GM12878 (cell line): ENCODE measurements around the gene ST6GALNAC3. TPM values are rescaled to one million over a fixed set of nuclear protein-coding genes. Genes with fewer than 3 reads are reported as not detected.

Source experiments
- ATAC-seq: fragments of 200-7000 bp; cut with Tn5 transposase; 3 replicates; pipeline ENCODE4 v1.9.1; 2020; ENCODE audit warnings: mild to moderate bottlenecking, moderate library complexity
- BruUV-seq: library from RNA; stranded (reverse); fragments of 400-500 nt; replicated peaks from 2 replicates; lab custom pipeline; 2021; lab: Mats Ljungman, UMichigan
- CTCF ChIA-PET: fragments of 300-600 bp; sonication (Branson Sonifier 250); formaldehyde crosslinking; extraction: SDS; loops from one replicate; lab custom pipeline; 2021; ENCODE audit warnings: inconsistent platforms; lab: Yijun Ruan, JAX
- POLR2A ChIA-PET: fragments of 350-600 bp; formaldehyde crosslinking; extraction: SDS; loops from one replicate; lab custom pipeline; 2021; ENCODE audit warnings: inconsistent platforms; lab: Charles Lee
- RAD21 ChIA-PET: fragments of 300-600 bp; sonication (Branson Sonifier 250); formaldehyde crosslinking; loops from one replicate; lab custom pipeline; 2023; ENCODE audit warnings: antibody characterized with exemption; ENCODE audit not compliant: unreplicated experiment; lab: Charles Lee
- SMC1A ChIA-PET: fragments of 300-600 bp; sonication (Branson Sonifier 250); formaldehyde crosslinking; loops from one replicate; lab custom pipeline; 2023; ENCODE audit not compliant: unreplicated experiment, uncharacterized antibody; lab: Charles Lee
- DNase-seq: peaks from one replicate; pipeline ENCODE4 v3.0.0-alpha.2; 2011; ENCODE audit warnings: low read depth, low spot score
- FAIRE-seq: peaks from 3 replicates; lab custom pipeline; 2011; peaks lifted over from hg19 to GRCh38; lab: Jason Lieb, UNC
- H2AFZ ChIP-seq: 2 replicates; pipeline ENCODE4 v1.6.0; 2011; ENCODE audit warnings: low read depth, low read length, control low read depth; ENCODE audit not compliant: control insufficient read depth
- H3K27ac ChIP-seq: 2 replicates; pipeline ENCODE4 v1.5.1; 2011; ENCODE audit warnings: control low read depth; ENCODE audit not compliant: control insufficient read depth, insufficient read depth
- H3K27me3 ChIP-seq, 2 experiments: replicated peaks in 1 of 2; 2 replicates each; pipeline versions ENCODE4 v1.6.0 to v1.6.1; 2011; ENCODE audit warnings: low read length in 1 of 2; ENCODE audit not compliant: control insufficient read depth in 2 of 2, insufficient read depth in 2 of 2
- H3K36me3 ChIP-seq, 2 experiments: 2 replicates each; pipeline ENCODE4 v1.5.1; 2011; ENCODE audit warnings: low read length in 1 of 2; ENCODE audit not compliant: control insufficient read depth in 2 of 2, insufficient read depth in 2 of 2
- H3K4me1 ChIP-seq: 2 replicates; pipeline ENCODE4 v1.6.1; 2011; ENCODE audit warnings: mild to moderate bottlenecking, low read length, moderate library complexity, mixed read lengths; ENCODE audit not compliant: control insufficient read depth, insufficient read depth
- H3K4me2 ChIP-seq: 2 replicates; pipeline ENCODE4 v1.6.0; 2011; ENCODE audit warnings: control low read depth; ENCODE audit not compliant: control insufficient read depth, insufficient read depth
- H3K4me3 ChIP-seq: fragments of 200-600 bp; sonication (generic); 2 replicates; pipeline ENCODE4 v1.5.1; 2016
- H3K79me2 ChIP-seq: 2 replicates; pipeline ENCODE4 v1.6.0; 2011; ENCODE audit warnings: low read length; ENCODE audit not compliant: control insufficient read depth, insufficient read depth
- H3K9ac ChIP-seq: 2 replicates; pipeline ENCODE4 v1.8.0; 2011; ENCODE audit warnings: low read length, control low read depth, mixed read lengths; ENCODE audit not compliant: control insufficient read depth, insufficient read depth
- H3K9me3 ChIP-seq: replicated peaks from 3 replicates; pipeline ENCODE4 v1.5.1; 2011; ENCODE audit warnings: mild to moderate bottlenecking, low read length; ENCODE audit not compliant: control insufficient read depth, insufficient read depth
- H4K20me1 ChIP-seq: 2 replicates; pipeline ENCODE4 v1.6.0; 2011; ENCODE audit not compliant: control insufficient read depth, insufficient read depth
- CEBPZ ChIP-seq: fragments of 150-350 bp; IDR thresholded peaks from 2 replicates; pipeline ENCODE4 v1.6.1; 2016; ENCODE audit warnings: low read depth, low read length
- CHD1 ChIP-seq: IDR thresholded peaks from 2 replicates; pipeline ENCODE4 v1.6.1; 2012; ENCODE audit warnings: low read depth, low read length, improper control_type of control experiment
- CHD4 ChIP-seq: fragments of 200-600 bp; sonication (generic); IDR thresholded peaks from 2 replicates; pipeline ENCODE4 v1.6.1; 2016; ENCODE audit warnings: mild to moderate bottlenecking
- HCFC1 ChIP-seq: fragments of 150-350 bp; IDR thresholded peaks from 2 replicates; pipeline ENCODE4 v1.6.1; 2014; ENCODE audit warnings: low read length
- HDGF ChIP-seq: fragments of 450-650 bp; IDR thresholded peaks from 2 replicates; pipeline ENCODE4 v1.6.1; 2016; ENCODE audit warnings: antibody characterized with exemption
- IKZF2 ChIP-seq, 2 experiments: fragments of 450-650 bp; IDR thresholded peaks; 2 replicates each; pipeline ENCODE4 v1.6.1; 2017; ENCODE audit warnings: mild to moderate bottlenecking in 2 of 2, moderate library complexity in 2 of 2
- NBN ChIP-seq: fragments of 450-650 bp; IDR thresholded peaks from 2 replicates; pipeline ENCODE4 v1.6.1; 2016
- NFYA ChIP-seq: IDR thresholded peaks from 2 replicates; pipeline ENCODE4 v1.6.1; 2011; ENCODE audit warnings: low read depth, mild to moderate bottlenecking, low read length, improper control_type of control experiment, borderline replicate concordance
- NFYB ChIP-seq: IDR thresholded peaks from 2 replicates; pipeline ENCODE4 v1.6.1; 2011; ENCODE audit warnings: low read depth, mild to moderate bottlenecking, low read length, improper control_type of control experiment, moderate library complexity; ENCODE audit not compliant: insufficient read depth
- PAX8 ChIP-seq: fragments of 450-650 bp; IDR thresholded peaks from 2 replicates; pipeline ENCODE4 v1.6.1; 2017; ENCODE audit warnings: mild to moderate bottlenecking, moderate library complexity
- PML ChIP-seq: IDR thresholded peaks from 2 replicates; pipeline ENCODE4 v1.6.1; 2012; ENCODE audit warnings: low read length, inconsistent platforms
- RCOR1 ChIP-seq: conservative IDR thresholded peaks from 2 replicates; pipeline ENCODE4 v1.6.1; 2012; ENCODE audit warnings: low read depth, low read length, improper control_type of control experiment
- RELB ChIP-seq: fragments of 450-650 bp; IDR thresholded peaks from 2 replicates; pipeline ENCODE4 v1.6.1; 2017; ENCODE audit warnings: low read depth, mild to moderate bottlenecking, moderate library complexity
- TARDBP ChIP-seq: IDR thresholded peaks from 2 replicates; pipeline ENCODE4 v1.6.1; 2016; ENCODE audit warnings: borderline replicate concordance
- TCF7 ChIP-seq: IDR thresholded peaks from 2 replicates; pipeline ENCODE4 v1.6.1; 2014; ENCODE audit warnings: antibody characterized with exemption, borderline replicate concordance
- WGBS: methylation state at CpG from one replicate; pipeline ENCODE4 v1.1.6; 2016; ENCODE audit warnings: low lambda C conversion rate; ENCODE audit not compliant: insufficient replicate concordance, insufficient coverage; ENCODE audit errors: missing lambda C conversion rate; 5-methylcytosine and 5-hydroxymethylcytosine counted together
- in situ Hi-C: fragments of 300-500 bp; cut with MboI; formaldehyde crosslinking; loops from 9 replicates; pipeline ENCODE4 v1.14.3; 2018; ENCODE audit warnings: mixed read lengths
- intact Hi-C: fragments of 100-400 bp; cut with micrococcal nuclease; formaldehyde crosslinking; loops from one replicate; pipeline ENCODE4 v1.14.2; 2022; ENCODE audit not compliant: unreplicated experiment
- polyA plus RNA-seq, 11 experiments: library from polyadenylated mRNA; depleted of rRNA in 4 of 11; unstranded in 6 of 11; stranded (reverse) in 5 of 11; fragments of >200 nt; fragmentation: Nextera tagmentation in 4 of 11; fragmentation: Illumina TruSeq in 1 of 11; extraction: Ambion mirVana in 4 of 11; extraction: Trizol in 1 of 11; gene quantifications; 1 replicate in 1 of 11; 2 replicates in 10 of 11; pipeline versions ENCODE4 v1.2.1 to v1.2.3, GENCODE V29; 2011 to 2016; ENCODE audit warnings: inconsistent platforms in 2 of 11, missing spikeins in 2 of 11, low read depth in 1 of 11
- total RNA-seq, 4 experiments: library from RNA; depleted of rRNA in 3 of 4; stranded (reverse); fragments of >200 nt in 3 of 4; fragmentation: Illumina TruSeq in 1 of 4; extraction: Trizol in 1 of 4; gene quantifications; 2 replicates each; pipeline versions ENCODE4 v1.2.1 to v1.2.3, GENCODE V29; 2013 to 2021

The ST6GALNAC3 gene
- total and polyA plus RNA-seq, 10 of the 15 experiments (the other 5 are each of a cell fraction or from before 2014, with no cell fraction given) = 0.04 to 0.68 (median 0.18) TPM; not detected in 3

- CTCF ChIA-PET = no interaction called here
Observed at GRCh38 chr1:76583875-76584477, 509.4 kb downstream of the ST6GALNAC3 start.

More at GRCh38 chr1:76583875-76584477, 509.4 kb downstream of the ST6GALNAC3 start:
- TF ChIP-seq TCF7 (no peak), CHD1 (no peak), CEBPZ (no peak), NFYB (no peak), TARDBP (no peak), IKZF2 (IDR thresholded peaks at IDR 0.05) (no peak), CHD4 (no peak), NBN (no peak), PML (no peak), PAX8 (no peak), HCFC1 (no peak), HDGF (no peak), RCOR1 (no peak), RELB (no peak), NFYA (no peak)
- ATAC-seq = no peak
- no peak overlapping the region for H3K27ac ChIP-seq
- H3K79me2 ChIP-seq = no peaks in the 10 kb centered on the region
- no peak overlapping the region for H2AFZ ChIP-seq
- ChIA-PET POLR2A (no interaction called here), RAD21 (no interaction called here), SMC1A (interaction anchor here (1.7 to 1.8 kb wide), 2 partner anchors 13 to 14 kb away, joined by 3 read pairs; no protein-coding TSS in a partner anchor)
- H3K27me3 ChIP-seq = no peaks in the 10 kb centered on the region
- 29% methylated on average over 1 of the region's 1 CpG for WGBS
- in situ Hi-C loops (no loop called here), intact Hi-C loops (no loop called here)
- H3K4me1 ChIP-seq = no peaks in the 10 kb centered on the region
- H3K9me3 ChIP-seq = no peaks in the 10 kb centered on the region
- no peaks in the 10 kb centered on the region for H3K36me3 ChIP-seq
- H3K4me2 ChIP-seq = no peak overlapping the region
- no peak overlapping the region for H3K9ac ChIP-seq
- no peak for FAIRE-seq
- no peaks in the 10 kb centered on the region for H4K20me1 ChIP-seq
- no peak for DNase-seq
- no peak overlapping the region for H3K4me3 ChIP-seq
- BruUV-seq = no TSS peak
